ENCODE data around the gene JAZF1.

DNA sequence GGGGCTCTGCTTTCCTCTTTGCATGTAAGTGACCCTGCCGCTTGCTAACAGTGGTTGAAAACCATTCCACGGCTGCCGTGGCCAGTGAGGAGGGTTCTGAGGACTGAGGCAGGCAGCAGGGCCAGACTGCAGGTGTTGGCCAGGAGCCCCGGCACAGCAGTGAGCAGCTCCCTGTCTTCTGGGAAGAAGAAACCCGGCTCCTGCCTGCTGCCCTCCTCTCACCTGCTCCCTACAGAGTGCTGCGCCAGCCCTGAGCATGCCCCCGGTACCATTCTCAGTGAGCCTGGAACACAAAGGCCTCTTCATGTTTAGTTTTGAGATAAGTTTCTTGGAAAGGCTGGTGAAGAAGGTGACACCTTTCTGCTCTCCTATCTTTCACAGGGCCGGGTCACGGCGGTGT, 240.7 kb downstream of the JAZF1 start:
- TF ChIP-seq NEUROD1 (IDR thresholded peaks at IDR 0.05; ENCODE audit: borderline replicate concordance, low read depth, low read length, partially characterized antibody) (no peak), ZNF23 (CRISPR knock-in tag; IDR thresholded peaks at IDR 0.05) (no peak), ZBTB11 (CRISPR knock-in tag; IDR thresholded peaks at IDR 0.05) (no peak), CBX5 (IDR thresholded peaks at IDR 0.05; ENCODE audit: borderline replicate concordance, low read depth) (no peak), ZNF764 (CRISPR knock-in tag; IDR thresholded peaks at IDR 0.05; ENCODE audit: low read depth) (no peak), MEIS2 (IDR thresholded peaks at IDR 0.05; ENCODE audit: partially characterized antibody) (no peak), CBFA2T2 (conservative IDR thresholded peaks at IDR 0.05) (no peak), CTCF (IDR thresholded peaks at IDR 0.05 in 2 of 3, conservative IDR thresholded peaks at IDR 0.05 in 1 of 3; ENCODE audit: insufficient read depth in 2 of 3, low read depth in 1 of 3, low read length in 3 of 3) (no peak)
- TF ChIP-seq, protein P1, sequence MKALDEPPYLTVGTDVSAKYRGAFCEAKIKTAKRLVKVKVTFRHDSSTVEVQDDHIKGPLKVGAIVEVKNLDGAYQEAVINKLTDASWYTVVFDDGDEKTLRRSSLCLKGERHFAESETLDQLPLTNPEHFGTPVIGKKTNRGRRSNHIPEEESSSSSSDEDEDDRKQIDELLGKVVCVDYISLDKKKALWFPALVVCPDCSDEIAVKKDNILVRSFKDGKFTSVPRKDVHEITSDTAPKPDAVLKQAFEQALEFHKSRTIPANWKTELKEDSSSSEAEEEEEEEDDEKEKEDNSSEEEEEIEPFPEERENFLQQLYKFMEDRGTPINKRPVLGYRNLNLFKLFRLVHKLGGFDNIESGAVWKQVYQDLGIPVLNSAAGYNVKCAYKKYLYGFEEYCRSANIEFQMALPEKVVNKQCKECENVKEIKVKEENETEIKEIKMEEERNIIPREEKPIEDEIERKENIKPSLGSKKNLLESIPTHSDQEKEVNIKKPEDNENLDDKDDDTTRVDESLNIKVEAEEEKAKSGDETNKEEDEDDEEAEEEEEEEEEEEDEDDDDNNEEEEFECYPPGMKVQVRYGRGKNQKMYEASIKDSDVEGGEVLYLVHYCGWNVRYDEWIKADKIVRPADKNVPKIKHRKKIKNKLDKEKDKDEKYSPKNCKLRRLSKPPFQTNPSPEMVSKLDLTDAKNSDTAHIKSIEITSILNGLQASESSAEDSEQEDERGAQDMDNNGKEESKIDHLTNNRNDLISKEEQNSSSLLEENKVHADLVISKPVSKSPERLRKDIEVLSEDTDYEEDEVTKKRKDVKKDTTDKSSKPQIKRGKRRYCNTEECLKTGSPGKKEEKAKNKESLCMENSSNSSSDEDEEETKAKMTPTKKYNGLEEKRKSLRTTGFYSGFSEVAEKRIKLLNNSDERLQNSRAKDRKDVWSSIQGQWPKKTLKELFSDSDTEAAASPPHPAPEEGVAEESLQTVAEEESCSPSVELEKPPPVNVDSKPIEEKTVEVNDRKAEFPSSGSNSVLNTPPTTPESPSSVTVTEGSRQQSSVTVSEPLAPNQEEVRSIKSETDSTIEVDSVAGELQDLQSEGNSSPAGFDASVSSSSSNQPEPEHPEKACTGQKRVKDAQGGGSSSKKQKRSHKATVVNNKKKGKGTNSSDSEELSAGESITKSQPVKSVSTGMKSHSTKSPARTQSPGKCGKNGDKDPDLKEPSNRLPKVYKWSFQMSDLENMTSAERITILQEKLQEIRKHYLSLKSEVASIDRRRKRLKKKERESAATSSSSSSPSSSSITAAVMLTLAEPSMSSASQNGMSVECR (CRISPR knock-in tag; IDR thresholded peaks at IDR 0.05): no peak
- TF ChIP-seq, protein P2, sequence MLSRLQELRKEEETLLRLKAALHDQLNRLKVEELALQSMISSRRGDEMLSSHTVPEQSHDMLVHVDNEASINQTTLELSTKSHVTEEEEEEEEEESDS (CRISPR knock-in tag; IDR thresholded peaks at IDR 0.05): no peak
- TF ChIP-seq, protein P3, sequence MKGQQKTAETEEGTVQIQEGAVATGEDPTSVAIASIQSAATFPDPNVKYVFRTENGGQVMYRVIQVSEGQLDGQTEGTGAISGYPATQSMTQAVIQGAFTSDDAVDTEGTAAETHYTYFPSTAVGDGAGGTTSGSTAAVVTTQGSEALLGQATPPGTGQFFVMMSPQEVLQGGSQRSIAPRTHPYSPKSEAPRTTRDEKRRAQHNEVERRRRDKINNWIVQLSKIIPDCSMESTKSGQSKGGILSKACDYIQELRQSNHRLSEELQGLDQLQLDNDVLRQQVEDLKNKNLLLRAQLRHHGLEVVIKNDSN (CRISPR knock-in tag; IDR thresholded peaks at IDR 0.05): no peak

Data from K562 (cell line).